SW 1271 (cell line): Measurements from ENCODE around the gene PSAP.
"Not testable (repeated sequence)": the region's sequence is repeated elsewhere in the genome, so short reads cannot be mapped to it uniquely, and the experiment has no call there.

ENCODE experiments used
- DNase-seq, 2 experiments: peaks; one replicate each; lab custom pipeline; 2025; lab: John Stamatoyannopoulos, UW

The PSAP gene

GRCh38 chr10:71874680-71875354 is 23.8 kb upstream of the PSAP start:
- not testable (repeated sequence) for DNase-seq

- no peak for DNase-seq
Observed at GRCh38 chr10:71873582-71874211, 22.6 kb upstream of the PSAP start.

- DNase-seq = not testable (repeated sequence)
Observed at GRCh38 chr10:71869601-71870000, 18.6 kb upstream of the PSAP start.

- peak in 1 of 2 experiments; percentile 26 for DNase-seq
Observed at GRCh38 chr10:71868192-71868697, 17.2 kb upstream of the PSAP start.

GRCh38 chr10:71865561-71866041 is 14.6 kb upstream of the PSAP start:
- no peak for DNase-seq

- DNase-seq = peak in 1 of 2 experiments; percentile 51
Observed at GRCh38 chr10:71864911-71865361, 13.9 kb upstream of the PSAP start.

GRCh38 chr10:71863203-71863602 is 12.2 kb upstream of the PSAP start:
- no peak for DNase-seq

GRCh38 chr10:71860243-71861029 is 9.4 kb upstream of the PSAP start:
- peak; percentile 78 to 87 for DNase-seq

- no peak for DNase-seq
Observed at GRCh38 chr10:71857934-71858890, 7.2 kb upstream of the PSAP start.

- DNase-seq = no peak
Observed at GRCh38 chr10:71856619-71857018, 5.6 kb upstream of the PSAP start.

- DNase-seq = no peak
Observed at GRCh38 chr10:71854031-71854430, 3.0 kb upstream of the PSAP start.

GRCh38 chr10:71852355-71852937 is 1.4 kb upstream of the PSAP start:
- no peak for DNase-seq

GRCh38 chr10:71851465-71852095 is 529 bp upstream of the PSAP start:
- not testable (repeated sequence) for DNase-seq

- DNase-seq = no peak
Observed at GRCh38 chr10:71850021-71850742, 869 bp downstream of the PSAP start.

GRCh38 chr10:71849461-71849908 is 1.6 kb downstream of the PSAP start:
- DNase-seq = no peak

- no peak for DNase-seq
Observed at GRCh38 chr10:71848325-71849275, 2.5 kb downstream of the PSAP start.

- no peak for DNase-seq
Observed at GRCh38 chr10:71847418-71847817, 3.6 kb downstream of the PSAP start.

- DNase-seq = no peak
Observed at GRCh38 chr10:71846816-71847215, 4.2 kb downstream of the PSAP start.
